Measurements from ENCODE around the gene LINGO1.

Gene LINGO1

DNA sequence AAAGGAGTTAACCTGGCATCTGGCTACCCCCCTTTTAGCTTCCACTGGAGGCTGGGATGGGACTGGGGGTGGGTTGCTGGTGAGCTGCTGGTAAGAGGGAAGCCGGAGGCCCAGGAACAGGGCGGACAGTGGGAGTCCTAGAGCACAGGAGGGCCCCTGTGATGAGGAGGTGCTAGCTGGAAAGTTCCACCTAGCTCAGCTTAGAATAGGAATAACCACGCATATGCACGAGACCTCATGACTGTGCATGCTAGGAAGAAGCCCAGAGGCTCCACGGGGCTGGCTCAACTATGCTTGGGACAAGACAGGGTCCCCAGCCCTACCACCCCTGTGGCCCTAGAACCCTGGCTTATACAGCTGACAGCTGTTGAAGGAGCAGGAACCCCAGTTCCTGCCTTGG, 34.1 kb downstream of the LINGO1 start:
- DNase-seq (ENCODE audit: extremely low read depth in 1 of 2, low read depth in 1 of 2) = no peak

- DNase-seq (ENCODE audit: extremely low read depth in 1 of 2, low read depth in 1 of 2) = no peak
Measured at GRCh38 chr15:77597804-77598453, 34.8 kb downstream of the LINGO1 start.

- no peak for DNase-seq (ENCODE audit: extremely low read depth in 1 of 2, low read depth in 1 of 2)
Measured at GRCh38 chr15:77596821-77597803, 35.6 kb downstream of the LINGO1 start.

DNA sequence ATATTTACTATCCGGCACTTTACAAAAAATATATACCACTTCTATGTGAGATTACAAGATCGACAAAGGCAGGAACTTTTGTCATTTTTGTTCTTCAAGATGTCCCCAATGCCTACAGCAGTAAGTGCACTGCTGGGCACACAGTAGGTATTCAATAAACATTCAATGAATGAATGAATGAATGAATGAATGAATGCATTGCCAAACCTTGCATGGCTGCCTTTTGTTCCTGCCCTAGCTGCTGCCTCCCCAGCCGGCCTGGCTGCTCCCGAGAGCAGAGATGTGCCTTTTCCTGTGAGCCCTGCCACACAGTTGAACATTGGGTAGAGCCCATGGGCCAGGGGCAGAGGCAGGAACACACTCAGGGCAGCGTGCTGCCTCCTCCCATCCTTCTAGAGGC, 37.5 kb downstream of the LINGO1 start:
- no peak for DNase-seq (ENCODE audit: extremely low read depth in 1 of 2, low read depth in 1 of 2)

GRCh38 chr15:77592758-77593157, 40.0 kb downstream of the LINGO1 start:
- no peak for DNase-seq (ENCODE audit: extremely low read depth in 1 of 2, low read depth in 1 of 2)

DNA sequence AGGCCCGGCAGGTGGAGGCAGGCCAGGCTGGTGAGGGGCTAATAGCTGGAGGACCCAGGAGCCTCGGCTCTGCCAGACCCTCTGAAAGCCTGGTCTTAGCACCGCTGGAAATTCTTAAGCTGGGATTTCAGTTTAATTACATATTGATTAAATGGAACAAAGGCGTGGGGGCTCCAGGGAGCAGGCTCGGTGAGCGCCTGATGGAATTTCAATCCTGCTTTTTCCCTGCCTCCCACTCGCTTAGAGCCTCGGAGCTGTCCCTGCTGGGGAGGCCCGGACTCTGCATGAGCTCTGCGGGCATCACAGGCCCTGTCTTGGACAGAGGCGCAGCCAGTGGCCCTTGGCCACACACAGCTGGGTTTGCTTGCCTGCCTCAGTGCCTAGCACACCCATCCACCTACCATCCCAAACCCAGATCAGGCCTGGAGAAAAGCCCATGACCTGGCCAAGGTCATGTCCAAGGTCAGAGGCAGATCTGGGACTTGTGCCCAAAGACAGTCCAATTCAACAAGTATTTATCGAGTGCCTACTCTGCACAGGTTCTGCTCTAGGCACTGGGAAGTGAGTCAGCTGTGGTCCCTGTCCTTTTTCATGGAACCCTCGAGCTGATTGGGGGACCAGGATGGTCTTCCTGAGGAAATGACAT, 40.6 kb downstream of the LINGO1 start:
- no peak for DNase-seq (ENCODE audit: extremely low read depth in 1 of 2, low read depth in 1 of 2)

DNA sequence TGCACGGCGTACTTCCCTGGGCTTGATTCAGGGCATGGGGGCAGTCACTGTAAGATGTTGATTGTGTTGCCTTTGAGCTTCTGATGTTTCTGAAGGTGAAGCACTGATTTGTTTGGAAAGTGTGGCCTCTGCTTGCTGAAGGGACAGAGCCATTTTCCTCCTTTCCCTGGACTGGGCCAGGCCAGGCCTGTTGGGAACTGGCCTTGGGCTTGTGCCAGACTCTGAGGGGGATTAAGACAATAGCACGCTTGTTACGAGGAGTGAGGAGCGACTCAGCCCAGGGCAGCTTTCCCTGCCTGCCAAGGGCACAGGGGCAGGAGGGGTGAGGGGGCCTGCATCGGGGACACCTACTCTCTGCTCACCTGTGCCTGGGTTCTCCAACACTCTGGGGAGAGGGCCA, 42.9 kb downstream of the LINGO1 start:
- no peak for DNase-seq (ENCODE audit: extremely low read depth in 1 of 2, low read depth in 1 of 2)

DNA sequence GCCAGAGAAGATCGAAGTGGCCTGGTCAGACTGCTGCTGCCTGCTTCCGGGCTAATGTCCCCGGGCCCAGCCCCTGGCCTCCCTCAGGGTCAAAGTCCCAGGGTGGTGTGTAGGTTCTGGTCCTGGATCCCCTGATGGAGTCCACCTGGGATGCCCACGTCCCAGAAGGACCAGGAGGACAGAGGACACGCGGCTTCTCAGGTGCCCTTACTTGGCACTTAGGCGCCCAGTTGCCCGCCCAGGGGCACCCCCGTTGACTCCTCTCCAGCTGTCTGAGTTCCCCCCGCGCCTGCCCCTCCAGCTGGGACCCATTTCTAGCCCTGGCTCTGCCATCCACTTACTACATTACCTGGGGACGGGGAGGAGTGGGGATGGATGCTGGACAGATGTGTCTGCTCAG, 44.6 kb downstream of the LINGO1 start:
- DNase-seq (ENCODE audit: extremely low read depth in 1 of 2, low read depth in 1 of 2) = no peak

GRCh38 chr15:77584691-77585090, 48.0 kb downstream of the LINGO1 start:
- DNase-seq (ENCODE audit: extremely low read depth in 1 of 2, low read depth in 1 of 2) = no peak

DNA sequence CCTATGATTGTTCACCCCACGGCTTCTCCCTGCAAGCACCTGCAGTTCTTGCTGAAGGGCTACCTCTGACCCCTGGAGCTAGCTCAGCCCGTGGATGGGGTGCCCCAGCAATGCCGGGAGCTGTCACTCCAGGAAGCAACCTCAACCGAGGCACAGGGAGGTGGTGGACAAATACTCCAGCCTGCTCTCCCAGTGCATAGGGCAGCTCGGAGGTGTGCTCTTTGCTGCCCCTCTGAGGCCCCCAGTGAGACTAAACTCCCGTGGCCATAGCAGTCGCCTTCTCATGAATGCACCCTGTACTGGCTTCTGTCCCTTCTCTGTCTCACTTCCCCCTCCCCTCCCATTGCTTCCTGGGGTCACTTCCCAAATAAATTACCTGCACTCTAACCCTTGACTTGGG, 48.5 kb downstream of the LINGO1 start:
- no peak for DNase-seq (ENCODE audit: extremely low read depth in 1 of 2, low read depth in 1 of 2)

- DNase-seq (ENCODE audit: extremely low read depth in 1 of 2, low read depth in 1 of 2) = no peak
Measured at GRCh38 chr15:77582763-77583162, 49.9 kb downstream of the LINGO1 start.

- no peak for DNase-seq (ENCODE audit: extremely low read depth in 1 of 2, low read depth in 1 of 2)
Measured at GRCh38 chr15:77581896-77582569, 50.7 kb downstream of the LINGO1 start.

DNA sequence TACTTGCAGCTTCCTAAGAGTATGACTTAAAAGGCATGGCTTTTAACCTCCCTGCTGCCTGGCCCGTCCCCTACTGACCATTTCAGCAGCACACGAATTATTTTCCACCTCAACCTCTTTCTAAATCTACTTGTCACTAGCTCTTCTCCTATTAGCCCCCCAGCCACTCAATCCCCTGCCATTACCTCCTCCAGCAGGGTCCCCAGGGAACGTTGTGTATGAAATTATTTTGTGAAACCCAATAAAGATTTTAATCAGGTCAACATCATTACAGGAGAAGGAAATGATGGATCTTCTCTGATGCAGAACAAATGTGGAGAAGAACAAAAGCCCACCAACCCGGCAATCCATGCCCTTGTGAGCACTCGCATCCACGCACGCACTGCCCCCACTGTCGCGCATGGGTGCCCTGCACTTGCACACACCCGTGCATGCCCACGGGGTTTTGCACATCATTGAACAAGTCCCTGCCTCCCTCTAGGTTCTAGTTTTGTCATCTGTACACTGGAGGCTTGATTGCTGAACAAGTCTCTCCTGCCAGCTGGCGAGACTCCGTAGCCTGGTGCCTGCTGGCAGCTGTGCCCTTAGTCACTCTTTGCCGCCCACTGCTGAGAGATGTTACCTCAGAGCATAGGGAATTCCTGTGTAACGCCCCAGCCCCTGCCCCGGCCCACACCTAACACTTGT, 51.6 kb downstream of the LINGO1 start:
- no peak for DNase-seq (ENCODE audit: extremely low read depth in 1 of 2, low read depth in 1 of 2)

DNA sequence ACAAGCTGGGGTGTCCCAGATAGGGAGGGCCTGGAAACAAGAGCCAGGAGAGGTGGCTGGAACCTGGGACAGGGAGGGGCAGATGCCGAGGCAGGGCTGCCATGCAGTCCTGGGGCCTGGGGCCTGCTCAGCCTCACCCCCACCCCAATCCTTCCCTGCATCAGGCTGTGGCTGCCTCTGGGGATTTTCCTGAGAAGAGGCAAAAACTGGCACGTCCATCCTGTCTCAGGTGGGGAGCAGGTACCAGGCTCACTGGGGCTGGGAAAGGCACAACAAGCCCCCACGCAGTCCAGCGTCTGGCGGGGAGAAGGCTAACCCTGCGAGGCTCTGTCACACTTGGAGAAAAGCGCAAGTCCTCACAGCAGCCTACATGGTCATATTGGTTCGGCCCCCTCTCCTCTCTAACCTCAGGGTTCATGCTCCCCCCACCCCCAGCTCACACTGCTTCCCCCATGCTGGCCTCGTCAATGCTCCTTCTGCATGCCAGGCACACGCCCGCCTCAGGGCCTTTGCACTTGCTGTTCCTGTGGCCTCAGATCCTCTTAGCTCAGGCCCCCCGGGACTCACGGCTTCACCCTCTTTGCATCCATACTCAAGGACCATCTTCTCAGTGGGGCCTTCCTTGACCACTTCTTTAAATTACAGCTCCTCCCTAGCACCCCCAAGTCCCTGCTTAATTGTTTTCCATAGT, 53.1 kb downstream of the LINGO1 start:
- no peak for DNase-seq (ENCODE audit: extremely low read depth in 1 of 2, low read depth in 1 of 2)

DNA sequence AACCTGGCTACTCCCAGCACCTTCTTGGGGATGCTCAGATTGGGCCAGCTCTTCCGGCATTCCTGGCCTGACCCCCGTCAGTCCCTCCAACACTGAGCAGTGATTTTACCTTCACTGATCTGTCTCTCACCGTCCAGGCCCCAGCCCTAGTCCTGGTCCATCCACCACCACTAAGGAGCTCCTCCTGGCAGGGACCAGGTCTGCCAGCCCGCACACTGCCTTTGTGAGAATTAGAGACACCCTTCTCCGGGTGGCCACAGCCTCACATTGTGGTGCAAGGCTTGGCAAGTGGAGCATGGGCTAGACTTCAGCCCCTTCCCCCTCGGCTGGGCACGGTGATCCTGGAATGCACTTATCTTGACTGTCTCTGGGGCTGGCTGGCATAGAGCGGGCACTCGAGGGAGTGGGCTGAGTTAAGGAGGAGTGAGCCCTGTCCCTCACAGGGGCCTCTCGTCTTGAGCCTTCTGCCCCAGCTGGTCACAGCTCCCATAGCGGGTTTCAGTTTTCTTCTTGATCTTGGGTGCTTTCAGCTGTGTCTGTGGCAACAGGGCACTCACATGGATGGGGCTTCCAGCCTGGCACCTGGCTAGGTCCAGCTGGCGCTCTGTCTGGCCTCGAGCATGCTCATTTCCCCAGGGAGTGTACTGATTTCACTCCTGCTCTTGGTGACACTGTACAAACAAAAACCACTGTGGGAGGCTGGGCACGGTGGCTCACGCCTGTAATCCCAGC, 53.9 kb downstream of the LINGO1 start:
- no peak for DNase-seq (ENCODE audit: extremely low read depth in 1 of 2, low read depth in 1 of 2)

GRCh38 chr15:77577366-77577950, 55.3 kb downstream of the LINGO1 start:
- no peak for DNase-seq (ENCODE audit: extremely low read depth in 1 of 2, low read depth in 1 of 2)

DNA sequence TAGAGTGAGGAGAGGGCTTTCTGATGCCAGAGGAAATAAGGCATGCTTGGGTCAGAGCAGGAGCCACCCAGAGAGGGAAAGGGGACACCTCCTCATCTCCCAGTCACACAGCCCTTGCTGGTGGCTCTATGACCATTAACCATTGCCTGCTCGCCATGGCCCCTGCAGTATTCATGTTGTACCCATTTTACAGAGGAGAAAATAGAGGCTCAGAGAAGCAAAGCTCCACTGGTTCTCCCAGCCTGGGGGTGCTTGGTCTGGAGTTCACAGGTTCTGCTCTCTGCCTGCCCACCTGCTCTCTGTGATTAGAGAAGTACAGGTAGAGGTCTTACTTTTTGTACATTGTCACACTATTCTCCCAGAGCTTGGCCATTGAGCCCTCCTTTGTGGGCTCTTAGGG, 56.2 kb downstream of the LINGO1 start:
- DNase-seq (ENCODE audit: extremely low read depth in 1 of 2, low read depth in 1 of 2) = no peak

- no peak for DNase-seq (ENCODE audit: extremely low read depth in 1 of 2, low read depth in 1 of 2)
Measured at GRCh38 chr15:77575203-77575934, 57.3 kb downstream of the LINGO1 start.

All from activated CD8-positive, alpha-beta memory T cell treated with anti-CD3 and anti-CD28 coated beads for 1 hour (primary cell).